Heart left ventricle (tissue), 16 donors: ENCODE data around the gene CD300E. TPM values are rescaled to one million over a fixed set of nuclear protein-coding genes. Genes with fewer than 3 reads are reported as not detected.

Experiments used
- ATAC-seq, 4 donors: fragments of 200-7000 bp; cut with Tn5 transposase; one replicate each; pipeline ENCODE4 v1.9.1; 2020 to 2022; ENCODE audit warnings: moderate library complexity in 4 of 4, mild to moderate bottlenecking in 3 of 4, moderate number of reproducible peaks in 1 of 4
- DNase-seq, 5 donors: peaks; one replicate each; pipeline ENCODE4 v3.0.0-alpha.2; 2020
- H3K27ac ChIP-seq, 12 donors: fragments of 200-600 bp; sonication (generic) in 4 of 12; one replicate each; pipeline versions ENCODE4 v1.5.0 to v1.8.0; 2016 to 2022; ENCODE audit warnings: mild to moderate bottlenecking in 2 of 12
- H3K27me3 ChIP-seq, 9 donors: fragments of 200-600 bp; sonication (generic) in 2 of 9; one replicate each; pipeline versions ENCODE4 v1.5.1 to v1.8.0; 2016 to 2022; ENCODE audit warnings: mild to moderate bottlenecking in 3 of 9
- H3K36me3 ChIP-seq, 9 donors: fragments of 200-600 bp; sonication (generic) in 2 of 9; one replicate each; pipeline versions ENCODE4 v1.5.0 to v1.8.0; 2018 to 2022; ENCODE audit warnings: mild to moderate bottlenecking in 2 of 9
- H3K4me1 ChIP-seq, 12 donors: fragments of 200-600 bp; sonication (generic) in 4 of 12; one replicate each; pipeline versions ENCODE4 v1.5.0 to v1.8.0; 2016 to 2022; ENCODE audit warnings: mild to moderate bottlenecking in 3 of 12
- H3K4me3 ChIP-seq, 12 donors: fragments of 200-600 bp; sonication (generic) in 4 of 12; one replicate each; pipeline versions ENCODE4 v1.5.0 to v1.8.0; 2017 to 2022; ENCODE audit warnings: mild to moderate bottlenecking in 9 of 12, moderate library complexity in 4 of 12
- H3K9me3 ChIP-seq, 12 donors: fragments of 200-600 bp; sonication (generic) in 4 of 12; one replicate each; pipeline versions ENCODE4 v1.5.0 to v1.8.0; 2016 to 2022; ENCODE audit warnings: mild to moderate bottlenecking in 1 of 12
- POLR2A ChIP-seq, 2 donors: fragments of 450-650 bp; IDR thresholded peaks; one replicate each; pipeline ENCODE4 v1.6.1; 2017; ENCODE audit warnings: antibody characterized with exemption in 2 of 2, mild to moderate bottlenecking in 2 of 2, moderate library complexity in 2 of 2
- WGBS, 4 donors: extraction: QIAGEN DNeasy Blood & Tissue Kit in 2 of 4; methylation state at CpG; one replicate each; pipeline versions ENCODE4 v1.1.5 to v1.1.7; 2013 to 2018; 5-methylcytosine and 5-hydroxymethylcytosine counted together
- intact Hi-C, 10 donors: fragments of 100-400 bp; cut with DNase I; formaldehyde crosslinking; loops; one replicate each; pipeline versions ENCODE4 v1.11.1 to v1.14.2; 2022
- polyA plus RNA-seq, 2 donors: library from polyadenylated mRNA; stranded (reverse); fragments of 200-250 nt; gene quantifications; one replicate each; pipeline ENCODE4 v1.2.3, GENCODE V29; 2013
- total RNA-seq, 9 donors: library from RNA; depleted of rRNA in 2 of 9; stranded (reverse); fragments of >200 nt in 2 of 9; fragmentation: NEBNext Ultra II Directional in 3 of 9; extraction: Animal tissue kit (Norgen Biotek cat#: 25700) in 3 of 9; gene quantifications; one replicate each; pipeline versions ENCODE4 v1.1.0 to v1.2.4, GENCODE V29; 2016 to 2023
- TF ChIP-seq, protein P1 (sequence below), 12 donors: fragments of 200-600 bp; sonication (generic) in 4 of 12; IDR thresholded peaks; one replicate each; pipeline versions ENCODE4 v1.5.0 to v1.8.0; 2018 to 2022; ENCODE audit warnings: antibody characterized with exemption in 12 of 12, mild to moderate bottlenecking in 5 of 12
- donor health status: ischemic (EF 13 %, LVEDD 7.1; RV severe dilation, severe dysfunction).
- donor health status: healthy with polysubstance abuse.
- donor health status: DM: no; HTN: yes; CAD: no.
- donor health status: DM: no; HTN: no; CAD: no.
- donor health status: ischemic (EF 25% LVEDD 6.9; RV normal size, moderate dysfunction).
- donor health status: ischemic (EF 25% LVEDD 5.7; RV mildly dilated, moderate dysfunction).
- donor health status: healthy.
- donor health status: DM: yes; HTN: yes; CAD: no.
- donor health status: ischemic (EF 35%, LVEDD 5.7; RV mildly dilated, moderate dysfunction).
- donor health status: nonischemic (EF 11% LVEDD 7.7; RV severe dilation, severe dysfunction).
- donor health status: DM: yes; HTN: yes; CAD: no.
- donor health status: PGD.
- donor health status: ischemic (EF 29% LVEDD 5.4; RV normal size, mild dysfunction).
- donor health status: nonischemic (EF 23%, LVEDD 6.1; RV moderate dilation, normal function).

The CD300E gene
- total and polyA plus RNA-seq, 11 donors = 0.19 to 8.6 (median 0.46) TPM; not detected in 1

DNA sequence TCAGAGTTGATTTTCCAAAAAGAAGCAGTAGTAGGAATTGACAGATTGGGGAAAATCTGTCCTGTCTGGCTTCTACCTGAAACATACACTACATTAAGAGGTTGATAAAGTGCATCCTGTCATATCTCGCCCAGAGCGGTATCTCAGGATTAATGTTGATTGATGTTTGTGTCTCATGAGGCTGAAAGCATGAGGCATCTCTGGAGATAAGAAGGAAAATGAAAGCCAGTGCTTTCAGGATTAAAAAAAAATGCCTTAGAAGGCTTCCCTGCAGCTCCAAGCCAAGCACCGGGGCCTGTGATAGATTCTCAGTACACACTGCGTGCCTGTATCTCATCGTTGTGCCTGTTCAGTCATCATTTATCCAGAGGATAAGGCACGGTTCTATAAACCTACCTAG, 26.4 kb upstream of the CD300E start:
- Histone ChIP-seq H3K36me3 (no peaks in the 10 kb centered on the region), H3K4me3 (no peak overlapping the region), H3K9me3 (no peaks in the 10 kb centered on the region), H3K4me1 (peaks cover 0 to 9% (median 0%) of the 10 kb centered on the region in 12 donors), H3K27ac (no peak overlapping the region), H3K27me3 (peaks cover 0 to 58% (median 15%) of the 10 kb centered on the region in 9 donors)
- WGBS, 4 donors = 22 to 34% (median 29%) methylated on average over 6 of the region's 6 CpGs
- intact Hi-C loops = loop anchor here in 5 of 10 donors (10.0 kb wide), 1 partner anchor 215 kb away; no protein-coding TSS in a partner anchor
- no peak for TF ChIP-seq POLR2A (IDR thresholded peaks at IDR 0.05)
- TF ChIP-seq, protein P1, sequence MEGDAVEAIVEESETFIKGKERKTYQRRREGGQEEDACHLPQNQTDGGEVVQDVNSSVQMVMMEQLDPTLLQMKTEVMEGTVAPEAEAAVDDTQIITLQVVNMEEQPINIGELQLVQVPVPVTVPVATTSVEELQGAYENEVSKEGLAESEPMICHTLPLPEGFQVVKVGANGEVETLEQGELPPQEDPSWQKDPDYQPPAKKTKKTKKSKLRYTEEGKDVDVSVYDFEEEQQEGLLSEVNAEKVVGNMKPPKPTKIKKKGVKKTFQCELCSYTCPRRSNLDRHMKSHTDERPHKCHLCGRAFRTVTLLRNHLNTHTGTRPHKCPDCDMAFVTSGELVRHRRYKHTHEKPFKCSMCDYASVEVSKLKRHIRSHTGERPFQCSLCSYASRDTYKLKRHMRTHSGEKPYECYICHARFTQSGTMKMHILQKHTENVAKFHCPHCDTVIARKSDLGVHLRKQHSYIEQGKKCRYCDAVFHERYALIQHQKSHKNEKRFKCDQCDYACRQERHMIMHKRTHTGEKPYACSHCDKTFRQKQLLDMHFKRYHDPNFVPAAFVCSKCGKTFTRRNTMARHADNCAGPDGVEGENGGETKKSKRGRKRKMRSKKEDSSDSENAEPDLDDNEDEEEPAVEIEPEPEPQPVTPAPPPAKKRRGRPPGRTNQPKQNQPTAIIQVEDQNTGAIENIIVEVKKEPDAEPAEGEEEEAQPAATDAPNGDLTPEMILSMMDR (IDR thresholded peaks at IDR 0.05) = no peak
- no peak for DNase-seq
- ATAC-seq = no peak

DNA sequence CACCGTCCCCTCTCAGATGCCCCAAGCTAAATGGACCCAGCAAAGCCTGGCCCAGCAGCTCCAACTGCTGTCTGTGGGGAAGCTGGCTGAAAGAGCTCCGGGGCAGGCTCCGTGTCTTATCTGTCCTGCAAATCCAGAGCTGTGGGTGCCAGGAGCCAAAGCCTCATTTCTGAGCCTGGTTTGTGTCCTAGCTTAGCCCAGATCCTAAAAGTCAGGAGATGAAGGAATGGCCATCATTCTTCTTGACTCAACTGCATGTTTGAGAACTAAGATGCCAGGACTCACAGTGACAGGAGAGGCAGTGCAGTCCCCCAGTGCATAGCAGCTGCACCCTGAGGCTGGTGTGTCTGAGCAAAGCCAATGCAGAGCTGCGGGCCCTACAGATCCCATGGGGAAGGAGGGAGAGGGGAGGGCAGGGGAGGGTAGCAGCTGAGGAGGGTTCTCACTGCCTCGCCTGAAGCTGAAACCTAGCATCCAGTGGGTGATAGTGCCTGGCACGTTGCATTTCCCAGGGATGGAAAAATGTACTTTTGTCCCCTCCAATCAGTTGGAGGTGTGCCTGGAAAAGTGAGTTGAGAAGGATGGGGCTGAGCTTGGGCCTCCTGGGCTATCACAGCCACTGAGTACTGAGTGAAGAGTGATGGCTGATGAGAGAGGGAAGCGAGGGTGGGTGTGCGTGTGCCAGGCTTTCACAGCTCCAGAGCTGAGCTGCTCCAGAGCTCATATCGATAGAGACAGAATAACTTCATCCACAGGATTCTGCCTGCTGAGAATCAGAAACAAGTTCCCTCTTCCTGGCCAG, 24.5 kb upstream of the CD300E start:
- H3K27ac ChIP-seq = no peak overlapping the region
- H3K36me3 ChIP-seq = no peaks in the 10 kb centered on the region
- peaks cover 0 to 48% (median 12%) of the 10 kb centered on the region in 9 donors for H3K27me3 ChIP-seq
- intact Hi-C loops = no loop called here
- no peak for TF ChIP-seq POLR2A (IDR thresholded peaks at IDR 0.05)
- TF ChIP-seq, protein P1 (IDR thresholded peaks at IDR 0.05) = no peak
- no peaks in the 10 kb centered on the region for H3K9me3 ChIP-seq
- ATAC-seq (peak; percentile 75 to 90 (median 82)), DNase-seq (peak in 1 of 5 donors; percentile 43)
- peaks cover 0 to 9% (median 0%) of the 10 kb centered on the region in 12 donors for H3K4me1 ChIP-seq
- WGBS, 4 donors = 17 to 27% (median 20%) methylated on average over 8 to 9 of the region's 9 CpGs
- no peak overlapping the region for H3K4me3 ChIP-seq

DNA sequence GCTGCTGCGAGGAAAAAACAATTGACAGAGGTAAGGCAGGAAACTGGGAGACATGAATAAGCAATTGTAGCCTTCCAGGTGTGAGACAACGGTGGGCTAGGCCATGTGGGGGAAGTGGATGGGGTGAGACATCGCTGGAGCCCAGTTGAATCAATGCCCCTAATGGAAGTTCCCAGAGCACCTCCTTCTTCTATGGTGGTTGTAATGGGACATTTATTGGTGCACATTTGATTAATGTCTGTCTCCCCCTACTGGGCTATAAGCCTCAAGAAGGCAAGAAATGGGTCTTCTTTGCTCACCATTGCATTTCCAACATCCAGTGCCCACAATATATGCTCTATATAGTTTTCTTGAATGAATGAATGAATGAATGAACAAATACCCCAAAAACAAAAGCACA, 22.7 kb upstream of the CD300E start:
- H3K27me3 ChIP-seq = peaks cover 0 to 48% (median 8%) of the 10 kb centered on the region in 9 donors
- ATAC-seq = no peak
- TF ChIP-seq, protein P1 (IDR thresholded peaks at IDR 0.05) = peak in 3 of 12 donors; percentile 14 to 18 (median 15)
- TF ChIP-seq POLR2A (IDR thresholded peaks at IDR 0.05) = no peak

DNA sequence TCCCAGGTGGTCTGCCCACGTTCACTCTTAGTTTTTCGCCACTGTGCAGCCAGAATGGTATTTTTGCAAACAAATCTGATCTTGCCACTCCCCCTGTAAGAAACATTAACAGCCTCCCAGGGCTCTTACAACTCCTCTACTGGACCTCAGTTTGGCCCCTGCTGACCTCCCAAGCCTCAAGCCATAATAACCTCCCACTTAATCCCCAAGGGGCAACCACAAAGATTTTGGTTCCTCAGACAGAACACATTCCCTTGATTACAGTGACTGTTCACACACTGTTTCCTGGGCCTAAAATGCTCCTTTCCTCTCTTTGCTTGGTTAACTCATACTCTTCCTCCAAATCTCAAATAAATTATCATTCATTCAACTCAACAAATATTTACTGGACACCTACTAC, 21.5 kb upstream of the CD300E start:
- Histone ChIP-seq H3K4me3 (no peak overlapping the region), H3K27me3 (peaks cover 0 to 46% (median 4%) of the 10 kb centered on the region in 9 donors), H3K27ac (no peak overlapping the region), H3K4me1 (peaks cover 0 to 21% (median 0%) of the 10 kb centered on the region in 12 donors), H3K9me3 (no peaks in the 10 kb centered on the region), H3K36me3 (no peaks in the 10 kb centered on the region)
- intact Hi-C loops = no loop called here
- TF ChIP-seq, protein P1 (IDR thresholded peaks at IDR 0.05) = no peak
- TF ChIP-seq POLR2A (IDR thresholded peaks at IDR 0.05) = no peak
- ATAC-seq (no peak), DNase-seq (no peak)
- WGBS, 4 donors = 65 to 87% (median 79%) methylated on average over 2 of the region's 2 CpGs

More for the DNA sequence above, 22.7 kb upstream of the CD300E start:
- Histone ChIP-seq H3K4me3 (no peak overlapping the region), H3K27ac (no peak overlapping the region), H3K36me3 (no peaks in the 10 kb centered on the region), H3K9me3 (no peaks in the 10 kb centered on the region), H3K4me1 (peaks cover 0 to 9% (median 0%) of the 10 kb centered on the region in 12 donors)
- no peak for DNase-seq
- intact Hi-C loops = no loop called here
- 59 to 74% (median 63%) methylated on average over 3 of the region's 3 CpGs for whole genome bisulfite sequencing, 4 donors
